Measurements from ENCODE around the gene RIMBP3B.
"Not testable (repeated sequence)": the region's sequence is repeated elsewhere in the genome, so short reads cannot be mapped to it uniquely, and the experiment has no call there.

The RIMBP3B gene

GRCh38 chr22:21417227-21417746 is 33.7 kb downstream of the RIMBP3B start, which contains the start of gene HIC2:
HIC2 (plus strand) TSS chr22:21417371; CDS start chr22:21442832, 25,461 bp downstream.
- not testable (repeated sequence) for DNase-seq

- not testable (repeated sequence) for DNase-seq
These were observed 34.3 kb downstream of the RIMBP3B start for GRCh38 chr22:21417853-21418252.

GRCh38 chr22:21418974-21419638 is 35.6 kb downstream of the RIMBP3B start:
- DNase-seq: not testable (repeated sequence)

- not testable (repeated sequence) for DNase-seq
These were observed 36.7 kb downstream of the RIMBP3B start for GRCh38 chr22:21420180-21420763.

- not testable (repeated sequence) for DNase-seq
These were observed 40.6 kb downstream of the RIMBP3B start for GRCh38 chr22:21424084-21424709.

GRCh38 chr22:21434378-21435233 is 51.1 kb downstream of the RIMBP3B start:
- DNase-seq: not testable (repeated sequence)

GRCh38 chr22:21435998-21436810 is 52.7 kb downstream of the RIMBP3B start:
- DNase-seq: not testable (repeated sequence)

GRCh38 chr22:21438013-21438412 is 54.5 kb downstream of the RIMBP3B start:
- DNase-seq: not testable (repeated sequence)

Data from stimulated activated naive CD4-positive, alpha-beta T cell (primary cell).